H1 (cell line): Measurements from ENCODE around the gene OR2AE1. TPM values are rescaled to one million over a fixed set of nuclear protein-coding genes. Genes with fewer than 3 reads are reported as not detected.

ENCODE experiments used
- CTCF ChIA-PET: fragments of 300-600 bp; sonication (Branson Sonifier 250); formaldehyde crosslinking; loops from one replicate; lab custom pipeline; 2021; ENCODE audit not compliant: partially characterized antibody; lab: Charles Lee
- POLR2A ChIA-PET: fragments of 300-600 bp; sonication (Branson Sonifier 250); formaldehyde crosslinking; loops from one replicate; lab custom pipeline; 2021; ENCODE audit warnings: inconsistent platforms; ENCODE audit not compliant: partially characterized antibody; lab: Charles Lee
- DNase-seq, 2 experiments: peaks; one replicate each; pipeline versions ENCODE4 v3.0.0 to v3.0.0-alpha.2; 2010 to 2022; ENCODE audit warnings: low spot score in 2 of 2, low read depth in 1 of 2, mixed read lengths in 1 of 2
- FAIRE-seq: peaks from 2 replicates; lab custom pipeline; 2011; peaks lifted over from hg19 to GRCh38; lab: Jason Lieb, UNC
- H2AFZ ChIP-seq: 2 replicates; pipeline ENCODE4 v1.8.1; 2012; ENCODE audit warnings: low read length, inconsistent platforms
- H2AK5ac ChIP-seq: 2 replicates; pipeline ENCODE4 v1.6.1; 2013; ENCODE audit warnings: low read depth, low read length
- H2BK120ac ChIP-seq: replicated peaks from 2 replicates; pipeline ENCODE3; 2013; ENCODE audit warnings: low read depth, low read length, inconsistent platforms
- H2BK12ac ChIP-seq: 2 replicates; pipeline ENCODE4 v1.6.1; 2013; ENCODE audit warnings: low read depth, low read length
- H2BK15ac ChIP-seq: 2 replicates; pipeline ENCODE4 v1.6.1; 2013; ENCODE audit warnings: low read length
- H2BK20ac ChIP-seq: 2 replicates; pipeline ENCODE4 v1.6.1; 2013; ENCODE audit warnings: low read length
- H2BK5ac ChIP-seq: 2 replicates; pipeline ENCODE4 v1.6.1; 2013; ENCODE audit warnings: low read depth, low read length
- H3K14ac ChIP-seq: 2 replicates; pipeline ENCODE4 v1.6.1; 2013; ENCODE audit warnings: inconsistent platforms; ENCODE audit not compliant: insufficient read length
- H3K18ac ChIP-seq: 2 replicates; pipeline ENCODE4 v1.6.1; 2013; ENCODE audit warnings: low read length; ENCODE audit errors: extremely low read depth
- H3K23ac ChIP-seq: 2 replicates; pipeline ENCODE4 v1.6.1; 2013; ENCODE audit warnings: inconsistent platforms; ENCODE audit not compliant: insufficient read length
- H3K23me2 ChIP-seq: 2 replicates; pipeline ENCODE4 v1.6.1; 2013; ENCODE audit warnings: low read depth, low read length
- H3K27ac ChIP-seq: 2 replicates; pipeline ENCODE4 v1.6.1; 2011; ENCODE audit warnings: low read depth, low read length, inconsistent platforms
- H3K27me3 ChIP-seq, 4 experiments: replicated peaks in 1 of 4; 1 replicate in 1 of 4; 2 replicates in 3 of 4; pipeline versions ENCODE4 v1.6.1 to v1.8.1; 2011 to 2013; ENCODE audit warnings: low read length in 3 of 4, mild to moderate bottlenecking in 3 of 4, inconsistent platforms in 2 of 4, mixed read lengths in 2 of 4, moderate library complexity in 1 of 4; ENCODE audit not compliant: control insufficient read depth in 3 of 4, insufficient read depth in 3 of 4; ENCODE audit errors: extremely low read depth in 1 of 4
- H3K36me3 ChIP-seq, 4 experiments: 2 replicates each; pipeline versions ENCODE4 v1.6.1 to v1.8.1; 2011 to 2013; ENCODE audit warnings: mild to moderate bottlenecking in 4 of 4, low read length in 3 of 4, moderate library complexity in 2 of 4, control low read depth in 1 of 4, inconsistent platforms in 1 of 4; ENCODE audit not compliant: insufficient read depth in 4 of 4, control insufficient read depth in 2 of 4
- H3K4ac ChIP-seq: replicated peaks from 2 replicates; pipeline ENCODE3; 2013; ENCODE audit warnings: low read length, low read depth, mixed read lengths, inconsistent platforms; ENCODE audit not compliant: insufficient read length
- H3K4me1 ChIP-seq, 4 experiments: replicated peaks in 1 of 4; 1 replicate in 1 of 4; 2 replicates in 3 of 4; pipeline versions ENCODE4 v1.6.1 to v1.8.1; 2011 to 2013; ENCODE audit warnings: low read length in 3 of 4, inconsistent platforms in 2 of 4, mixed read lengths in 1 of 4; ENCODE audit not compliant: insufficient read depth in 4 of 4, control insufficient read depth in 3 of 4
- H3K4me2 ChIP-seq, 2 experiments: 2 replicates each; pipeline versions ENCODE4 v1.6.1 to v1.8.1; 2011 to 2013; ENCODE audit warnings: low read depth in 2 of 2, low read length in 2 of 2, control low read depth in 1 of 2, inconsistent platforms in 1 of 2, mild to moderate bottlenecking in 1 of 2; ENCODE audit not compliant: insufficient read depth in 1 of 2
- H3K4me3 ChIP-seq, 4 experiments: fragments of 200-600, 300-600 bp in 1 of 4; sonication (generic), shearing (Covaris generic), sonication (Bioruptor Twin) in 1 of 4; 2 replicates each; pipeline versions ENCODE4 v1.5.1 to v1.8.1; 2011 to 2016; ENCODE audit warnings: low read length in 4 of 4, low read depth in 3 of 4, control low read depth in 2 of 4, inconsistent platforms in 2 of 4, mild to moderate bottlenecking in 2 of 4, mixed read lengths in 1 of 4, moderate library complexity in 1 of 4; ENCODE audit not compliant: insufficient read depth in 2 of 4; ENCODE audit errors: extremely low read depth in 1 of 4
- H3K56ac ChIP-seq: replicated peaks from 2 replicates; pipeline ENCODE3; 2013; ENCODE audit warnings: low read depth, mild to moderate bottlenecking, mixed read lengths, low read length, inconsistent platforms; ENCODE audit not compliant: insufficient read length
- H3K79me1 ChIP-seq: 2 replicates; pipeline ENCODE4 v1.6.1; 2013; ENCODE audit warnings: low read depth, low read length, control low read depth
- H3K79me2 ChIP-seq, 2 experiments: 2 replicates each; pipeline versions ENCODE4 v1.6.1 to v1.8.1; 2012 to 2013; ENCODE audit warnings: low read length in 2 of 2, mild to moderate bottlenecking in 2 of 2, inconsistent platforms in 1 of 2; ENCODE audit not compliant: insufficient read depth in 2 of 2, control insufficient read depth in 1 of 2
- H3K9ac ChIP-seq, 4 experiments: replicated peaks in 1 of 4; 1 replicate in 1 of 4; 2 replicates in 3 of 4; pipeline versions ENCODE4 v1.6.1 to v1.8.1; 2011 to 2013; ENCODE audit warnings: low read depth in 3 of 4, low read length in 3 of 4, control low read depth in 2 of 4, mild to moderate bottlenecking in 2 of 4, moderate library complexity in 2 of 4, inconsistent platforms in 1 of 4; ENCODE audit errors: extremely low read depth in 1 of 4
- H3K9me3 ChIP-seq, 2 experiments: 2 replicates each; pipeline versions ENCODE4 v1.6.1 to v1.8.1; 2012 to 2013; ENCODE audit warnings: mild to moderate bottlenecking in 2 of 2, moderate library complexity in 2 of 2, control low read depth in 1 of 2, inconsistent platforms in 1 of 2, low read depth in 1 of 2, low read length in 1 of 2, mixed read lengths in 1 of 2; ENCODE audit not compliant: insufficient read depth in 2 of 2
- H4K20me1 ChIP-seq, 2 experiments: replicated peaks in 1 of 2; 2 replicates each; pipeline versions ENCODE3 to v1.8.1; 2011 to 2013; ENCODE audit warnings: inconsistent platforms in 2 of 2, low read length in 2 of 2, mild to moderate bottlenecking in 1 of 2; ENCODE audit not compliant: insufficient read depth in 2 of 2, control insufficient read depth in 1 of 2
- H4K5ac ChIP-seq: 2 replicates; pipeline ENCODE4 v1.6.1; 2013; ENCODE audit warnings: low read length, low read depth, mixed read lengths, inconsistent platforms; ENCODE audit not compliant: insufficient read length
- H4K8ac ChIP-seq: 2 replicates; pipeline ENCODE4 v1.8.0; 2013; ENCODE audit warnings: mild to moderate bottlenecking, moderate library complexity, low read length, inconsistent platforms; ENCODE audit not compliant: insufficient read depth; ENCODE audit errors: extremely low read depth
- H4K91ac ChIP-seq: replicated peaks from 2 replicates; pipeline ENCODE3; 2013; ENCODE audit warnings: low read length, mixed read lengths, inconsistent platforms; ENCODE audit not compliant: insufficient read length
- EP300 ChIP-seq, 2 experiments: IDR thresholded peaks; 1 replicate in 1 of 2; 2 replicates in 1 of 2; pipeline ENCODE4 v1.6.1; 2011 to 2012; ENCODE audit warnings: low read depth in 2 of 2, low read length in 2 of 2, mild to moderate bottlenecking in 2 of 2, borderline replicate concordance in 1 of 2, inconsistent platforms in 1 of 2, moderate library complexity in 1 of 2
- HDAC6 ChIP-seq: IDR thresholded peaks from one replicate; pipeline ENCODE4 v1.7.1; 2012; ENCODE audit warnings: low read depth, mild to moderate bottlenecking, inconsistent platforms, low read length, moderate library complexity
- KDM4A ChIP-seq: IDR thresholded peaks from one replicate; pipeline ENCODE4 v1.7.1; 2012; ENCODE audit warnings: low read depth, mild to moderate bottlenecking, moderate library complexity, low read length, inconsistent platforms; ENCODE audit not compliant: severe bottlenecking
- POLR2AphosphoS5 ChIP-seq: IDR thresholded peaks from 2 replicates; pipeline ENCODE4 v1.6.1; 2011; ENCODE audit warnings: low read depth, low read length
- RFX5 ChIP-seq: IDR thresholded peaks from 2 replicates; pipeline ENCODE4 v1.6.1; 2011; ENCODE audit warnings: low read depth, low read length, improper control_type of control experiment, borderline replicate concordance
- SP2 ChIP-seq: IDR thresholded peaks from 2 replicates; pipeline ENCODE4 v1.6.1; 2012; ENCODE audit warnings: mild to moderate bottlenecking, low read length, inconsistent platforms
- SP4 ChIP-seq: IDR thresholded peaks from 2 replicates; pipeline ENCODE4 v1.6.1; 2012; ENCODE audit warnings: low read length, inconsistent platforms
- WGBS, 2 experiments: shearing (Covaris generic) in 1 of 2; methylation state at CpG; one replicate each; pipeline versions ENCODE4 v1.1.6 to v1.1.7; 2013 to 2015; ENCODE audit warnings: low lambda C conversion rate in 2 of 2, mixed read lengths in 2 of 2, inconsistent platforms in 1 of 2, low coverage in 1 of 2, missing lambda C conversion rate in 1 of 2; ENCODE audit not compliant: insufficient replicate concordance in 2 of 2, insufficient coverage in 1 of 2, insufficient read length in 1 of 2; ENCODE audit errors: extremely low coverage in 1 of 2, missing lambda C conversion rate in 1 of 2; 5-methylcytosine and 5-hydroxymethylcytosine counted together
- polyA plus RNA-seq, 7 experiments: library from polyadenylated mRNA; depleted of rRNA in 3 of 7; stranded (reverse) in 5 of 7; unstranded in 2 of 7; fragments of >200 nt in 5 of 7; fragments of 200-250 nt in 2 of 7; gene quantifications; 1 replicate in 5 of 7; 2 replicates in 1 of 7; 4 replicates in 1 of 7; pipeline versions ENCODE4 v1.2.1 to v1.2.3, GENCODE V29; 2011 to 2013; ENCODE audit warnings: missing spikeins in 2 of 7, mixed read lengths in 2 of 7
- total RNA-seq: library from RNA; stranded (reverse); fragmentation: NEBNext Ultra II Directional; extraction: Animal tissue kit (Norgen Biotek cat#: 25700); gene quantifications from 2 replicates; pipeline ENCODE4 v1.2.1, GENCODE V29; 2021

Gene OR2AE1
- total and polyA plus RNA-seq, 2 of the 8 experiments (the other 6 are each of a cell fraction or from before 2014, with no cell fraction given): not detected

DNA sequence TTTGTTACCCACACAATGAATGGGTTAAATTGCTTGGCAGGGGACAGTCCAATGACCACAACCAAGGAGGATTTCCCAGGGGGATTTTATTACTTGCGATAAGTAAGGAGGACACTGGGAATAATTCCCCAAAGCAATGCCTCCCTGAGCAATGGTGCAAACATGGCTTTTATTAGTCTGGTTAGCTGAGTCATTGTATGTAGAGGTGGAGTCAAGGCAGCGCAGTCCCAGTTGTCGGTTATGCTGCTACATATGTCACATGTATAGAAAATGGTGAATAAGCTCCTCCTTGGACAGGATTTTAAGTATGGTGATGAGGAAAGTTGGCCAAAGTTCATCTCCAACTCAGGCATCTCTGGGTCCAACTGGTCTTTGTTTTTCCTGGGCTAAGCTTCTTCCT, 46.4 kb upstream of the OR2AE1 start:
- Histone ChIP-seq H2BK5ac (no peak overlapping the region), H3K18ac (no peak overlapping the region), H2AFZ (no peak overlapping the region), H3K4ac (no peak overlapping the region), H4K91ac (no peak overlapping the region), H3K14ac (no peak overlapping the region), H4K8ac (no peak overlapping the region), H4K5ac (no peak overlapping the region), H3K9me3 (peaks cover 7 to 24% of the 10 kb centered on the region in 2 experiments; a peak in 2 of 4 replicates), H3K79me2 (no peaks in the 10 kb centered on the region), H3K23me2 (no peaks in the 10 kb centered on the region; the same call in 1 of the 2 replicates), H3K4me1 (no peaks in the 10 kb centered on the region; a peak in 1 of 7 replicates), H3K4me3 (no peak overlapping the region)
- DNase-seq: no peak
- TF ChIP-seq HDAC6: no peak
- no peak for TF ChIP-seq POLR2AphosphoS5
- TF ChIP-seq RFX5: no peak
- no peak for TF ChIP-seq EP300 (IDR thresholded peaks at IDR 0.05; ENCODE audit: borderline replicate concordance in 1 of 2, low read depth in 2 of 2, low read length in 2 of 2)
- TF ChIP-seq SP4: no peak
- no peak for TF ChIP-seq SP2
- no peak for TF ChIP-seq KDM4A
- TF ChIP-seq, all 59 proteins: peak for 0
- 95% methylated on average over 3 of the region's 3 CpGs; no CpG with 5 or more reads in 1 of the 2 experiments for WGBS, 2 experiments
- Histone ChIP-seq H2BK20ac (0 out of 2 replicates have a peak overlapping the region, but pooled peaks have one; percentile 13), H4K20me1 (no peaks in the 10 kb centered on the region), H3K36me3 (peaks cover 0 to 2% (median 0%) of the 10 kb centered on the region in 4 experiments; a peak in 1 of 8 replicates), H3K79me1 (no peaks in the 10 kb centered on the region; the same call in 1 of the 2 replicates), H2BK120ac (no peak overlapping the region), H2AK5ac (no peak overlapping the region), H3K9ac (no peak overlapping the region), H2BK12ac (no peak overlapping the region), H3K56ac (no peak overlapping the region), H3K23ac (no peak overlapping the region), H3K27ac (no peak overlapping the region), H3K4me2 (no peak overlapping the region), H3K27me3 (no peaks in the 10 kb centered on the region), H2BK15ac (no peak overlapping the region)
- FAIRE-seq: no peak
- CTCF ChIA-PET: interaction anchor here (0.6 to 11.2 kb wide), 4 partner anchors 18 to 67 kb away, joined by 3 to 241 read pairs (median 4); no protein-coding TSS in a partner anchor
- POLR2A ChIA-PET: interaction anchor here (1.6 to 2.3 kb wide), 3 partner anchors 10 to 21 kb away, joined by 3 to 7 read pairs (median 5); no protein-coding TSS in a partner anchor
